ENCODE results near the gene TLCD2. TPM values are rescaled to one million over a fixed set of nuclear protein-coding genes. Genes with fewer than 3 reads are reported as not detected.

The TLCD2 gene
- total and polyA plus RNA-seq, 2 of the 13 experiments (the other 11 are each of a cell fraction or from before 2014, with no cell fraction given), result 0.90 to 1.1 TPM

GRCh38 chr17:1716912-1717695 lies 6.9 kb upstream of the TLCD2 start (continued):
- TF ChIP-seq SPEN (CRISPR knock-in tag; IDR thresholded peaks at IDR 0.05; ENCODE audit: low read depth), result 0 out of 2 replicates have a peak, but pooled peaks have one; percentile 9
- no peak for TF ChIP-seq ZNF160 (CRISPR knock-in tag; IDR thresholded peaks at IDR 0.05)
- peak; percentile 89 for TF ChIP-seq DRAP1 (CRISPR knock-in tag; IDR thresholded peaks at IDR 0.05)
- no peak for TF ChIP-seq ZNF720 (CRISPR knock-in tag; IDR thresholded peaks at IDR 0.05)
- TF ChIP-seq ZNF839 (CRISPR knock-in tag; IDR thresholded peaks at IDR 0.05; ENCODE audit: borderline replicate concordance), result no peak
- TF ChIP-seq MNT (IDR thresholded peaks at IDR 0.05), result no peak
- no peak for TF ChIP-seq CC2D1A (CRISPR knock-in tag; IDR thresholded peaks at IDR 0.05)
- TF ChIP-seq, protein P1, sequence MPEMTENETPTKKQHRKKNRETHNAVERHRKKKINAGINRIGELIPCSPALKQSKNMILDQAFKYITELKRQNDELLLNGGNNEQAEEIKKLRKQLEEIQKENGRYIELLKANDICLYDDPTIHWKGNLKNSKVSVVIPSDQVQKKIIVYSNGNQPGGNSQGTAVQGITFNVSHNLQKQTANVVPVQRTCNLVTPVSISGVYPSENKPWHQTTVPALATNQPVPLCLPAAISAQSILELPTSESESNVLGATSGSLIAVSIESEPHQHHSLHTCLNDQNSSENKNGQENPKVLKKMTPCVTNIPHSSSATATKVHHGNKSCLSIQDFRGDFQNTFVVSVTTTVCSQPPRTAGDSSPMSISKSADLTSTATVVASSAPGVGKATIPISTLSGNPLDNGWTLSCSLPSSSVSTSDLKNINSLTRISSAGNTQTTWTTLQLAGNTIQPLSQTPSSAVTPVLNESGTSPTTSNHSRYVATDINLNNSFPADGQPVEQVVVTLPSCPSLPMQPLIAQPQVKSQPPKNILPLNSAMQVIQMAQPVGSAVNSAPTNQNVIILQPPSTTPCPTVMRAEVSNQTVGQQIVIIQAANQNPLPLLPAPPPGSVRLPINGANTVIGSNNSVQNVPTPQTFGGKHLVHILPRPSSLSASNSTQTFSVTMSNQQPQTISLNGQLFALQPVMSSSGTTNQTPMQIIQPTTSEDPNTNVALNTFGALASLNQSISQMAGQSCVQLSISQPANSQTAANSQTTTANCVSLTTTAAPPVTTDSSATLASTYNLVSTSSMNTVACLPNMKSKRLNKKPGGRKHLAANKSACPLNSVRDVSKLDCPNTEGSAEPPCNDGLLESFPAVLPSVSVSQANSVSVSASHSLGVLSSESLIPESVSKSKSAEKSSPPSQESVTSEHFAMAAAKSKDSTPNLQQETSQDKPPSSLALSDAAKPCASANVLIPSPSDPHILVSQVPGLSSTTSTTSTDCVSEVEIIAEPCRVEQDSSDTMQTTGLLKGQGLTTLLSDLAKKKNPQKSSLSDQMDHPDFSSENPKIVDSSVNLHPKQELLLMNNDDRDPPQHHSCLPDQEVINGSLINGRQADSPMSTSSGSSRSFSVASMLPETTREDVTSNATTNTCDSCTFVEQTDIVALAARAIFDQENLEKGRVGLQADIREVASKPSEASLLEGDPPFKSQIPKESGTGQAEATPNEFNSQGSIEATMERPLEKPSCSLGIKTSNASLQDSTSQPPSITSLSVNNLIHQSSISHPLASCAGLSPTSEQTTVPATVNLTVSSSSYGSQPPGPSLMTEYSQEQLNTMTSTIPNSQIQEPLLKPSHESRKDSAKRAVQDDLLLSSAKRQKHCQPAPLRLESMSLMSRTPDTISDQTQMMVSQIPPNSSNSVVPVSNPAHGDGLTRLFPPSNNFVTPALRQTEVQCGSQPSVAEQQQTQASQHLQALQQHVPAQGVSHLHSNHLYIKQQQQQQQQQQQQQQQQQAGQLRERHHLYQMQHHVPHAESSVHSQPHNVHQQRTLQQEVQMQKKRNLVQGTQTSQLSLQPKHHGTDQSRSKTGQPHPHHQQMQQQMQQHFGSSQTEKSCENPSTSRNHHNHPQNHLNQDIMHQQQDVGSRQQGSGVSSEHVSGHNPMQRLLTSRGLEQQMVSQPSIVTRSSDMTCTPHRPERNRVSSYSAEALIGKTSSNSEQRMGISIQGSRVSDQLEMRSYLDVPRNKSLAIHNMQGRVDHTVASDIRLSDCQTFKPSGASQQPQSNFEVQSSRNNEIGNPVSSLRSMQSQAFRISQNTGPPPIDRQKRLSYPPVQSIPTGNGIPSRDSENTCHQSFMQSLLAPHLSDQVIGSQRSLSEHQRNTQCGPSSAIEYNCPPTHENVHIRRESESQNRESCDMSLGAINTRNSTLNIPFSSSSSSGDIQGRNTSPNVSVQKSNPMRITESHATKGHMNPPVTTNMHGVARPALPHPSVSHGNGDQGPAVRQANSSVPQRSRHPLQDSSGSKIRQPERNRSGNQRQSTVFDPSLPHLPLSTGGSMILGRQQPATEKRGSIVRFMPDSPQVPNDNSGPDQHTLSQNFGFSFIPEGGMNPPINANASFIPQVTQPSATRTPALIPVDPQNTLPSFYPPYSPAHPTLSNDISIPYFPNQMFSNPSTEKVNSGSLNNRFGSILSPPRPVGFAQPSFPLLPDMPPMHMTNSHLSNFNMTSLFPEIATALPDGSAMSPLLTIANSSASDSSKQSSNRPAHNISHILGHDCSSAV (CRISPR knock-in tag; IDR thresholded peaks at IDR 0.05; ENCODE audit: borderline replicate concordance), result no peak
- peak; percentile 82 for TF ChIP-seq NCOR1 (IDR thresholded peaks at IDR 0.05; ENCODE audit: borderline replicate concordance, low read length)
- peak; percentile 51 for TF ChIP-seq DMAP1 (CRISPR knock-in tag; IDR thresholded peaks at IDR 0.05)
- TF ChIP-seq ARNT (IDR thresholded peaks at IDR 0.05), result no peak
- no peak for TF ChIP-seq RELA (CRISPR knock-in tag; IDR thresholded peaks at IDR 0.05)
- no peak; the same call in 1 of the 2 replicates for TF ChIP-seq ZNF878 (CRISPR knock-in tag; IDR thresholded peaks at IDR 0.05)
- TF ChIP-seq ZNF10 (CRISPR knock-in tag; IDR thresholded peaks at IDR 0.05; ENCODE audit: borderline replicate concordance, low read depth), result no peak
- TF ChIP-seq KMT2B (CRISPR knock-in tag; IDR thresholded peaks at IDR 0.05), result no peak
- no peak for TF ChIP-seq ZNF143 (CRISPR knock-in tag; IDR thresholded peaks at IDR 0.05)
- TF ChIP-seq HNRNPL (IDR thresholded peaks at IDR 0.05; ENCODE audit: low read depth, low read length), result no peak
- TF ChIP-seq ZNF629 (CRISPR knock-in tag; conservative IDR thresholded peaks at IDR 0.05), result no peak
- no peak for TF ChIP-seq ZSCAN20 (CRISPR knock-in tag; IDR thresholded peaks at IDR 0.05; ENCODE audit: borderline replicate concordance)
- no peak for TF ChIP-seq CBX5 (CRISPR knock-in tag; IDR thresholded peaks at IDR 0.05; ENCODE audit: borderline replicate concordance)
- TF ChIP-seq KLF6 (CRISPR knock-in tag; IDR thresholded peaks at IDR 0.05), result no peak
- no peak for TF ChIP-seq TEAD2 (CRISPR knock-in tag; IDR thresholded peaks at IDR 0.05)
- TF ChIP-seq RNF2 (conservative IDR thresholded peaks at IDR 0.05; ENCODE audit: low read depth), result no peak

All from HepG2 (cell line).